WERI-Rb-1 (cell line): Measurements from ENCODE around the gene MYPOP.
"Not testable (repeated sequence)": the region's sequence is repeated elsewhere in the genome, so short reads cannot be mapped to it uniquely, and the experiment has no call there.

ENCODE experiments used
- DNase-seq: peaks from one replicate; pipeline ENCODE4 v3.0.0-alpha.2; 2020
- H3K27ac ChIP-seq: fragments of 250-450 bp; sonication (Bioruptor Pico); 2 replicates; pipeline ENCODE4 v1.5.1; 2020; ENCODE audit warnings: mild to moderate bottlenecking, moderate library complexity
- H3K27me3 ChIP-seq: fragments of 250-450 bp; sonication (Bioruptor Pico); 2 replicates; pipeline ENCODE4 v1.5.1; 2021; ENCODE audit warnings: mild to moderate bottlenecking, low read depth, moderate library complexity; ENCODE audit not compliant: insufficient read depth, severe bottlenecking
- H3K36me3 ChIP-seq: fragments of 250-450 bp; sonication (Bioruptor Pico); 2 replicates; pipeline ENCODE4 v1.5.1; 2020; ENCODE audit warnings: mild to moderate bottlenecking, moderate library complexity
- H3K4me3 ChIP-seq: 2 replicates; pipeline ENCODE4 v1.5.1; 2011; ENCODE audit warnings: low read depth, mild to moderate bottlenecking, control low read depth, low read length
- H3K9me3 ChIP-seq: fragments of 250-450 bp; sonication (Bioruptor Pico); 2 replicates; pipeline ENCODE4 v1.5.1; 2021; ENCODE audit warnings: mild to moderate bottlenecking, moderate library complexity; ENCODE audit not compliant: severe bottlenecking
- TF ChIP-seq, protein P1 (sequence below): IDR thresholded peaks from 2 replicates; pipeline ENCODE4 v1.5.1; 2011; ENCODE audit warnings: low read depth, mild to moderate bottlenecking, control low read depth, inconsistent platforms, low read length

MYPOP gene

DNA sequence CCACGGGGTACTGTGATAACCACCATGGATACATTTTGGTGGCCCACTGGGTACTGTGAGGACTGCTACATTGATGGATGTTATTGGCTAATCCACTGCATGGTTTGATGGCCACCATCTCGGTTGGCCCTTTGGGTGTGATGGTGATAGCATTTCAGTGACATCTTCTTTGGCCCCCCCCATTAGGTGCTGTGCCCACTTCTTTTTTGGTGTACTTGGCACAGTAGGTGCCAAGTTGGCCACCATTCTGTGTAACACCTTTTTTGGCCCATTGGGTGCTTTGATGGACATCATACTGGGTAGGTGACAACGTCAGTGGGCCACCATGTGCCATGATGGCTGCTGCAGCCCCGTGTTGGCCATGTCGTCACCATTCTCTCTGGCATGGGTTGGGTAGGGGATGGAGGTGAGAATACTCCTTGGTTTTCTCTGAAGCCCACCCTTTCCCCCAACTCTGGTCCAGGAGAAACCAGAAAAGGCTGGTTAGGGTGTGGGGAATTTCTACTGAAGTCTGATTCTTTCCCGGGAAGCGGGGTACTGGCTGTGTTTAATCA is 29.1 kb downstream of the MYPOP start:
- no peak overlapping the region for H3K4me3 ChIP-seq
- no peaks in the 10 kb centered on the region for H3K9me3 ChIP-seq
- no peaks in the 10 kb centered on the region for H3K27me3 ChIP-seq
- no peak overlapping the region; the same call in 1 of the 2 replicates for H3K27ac ChIP-seq
- TF ChIP-seq, protein P1, sequence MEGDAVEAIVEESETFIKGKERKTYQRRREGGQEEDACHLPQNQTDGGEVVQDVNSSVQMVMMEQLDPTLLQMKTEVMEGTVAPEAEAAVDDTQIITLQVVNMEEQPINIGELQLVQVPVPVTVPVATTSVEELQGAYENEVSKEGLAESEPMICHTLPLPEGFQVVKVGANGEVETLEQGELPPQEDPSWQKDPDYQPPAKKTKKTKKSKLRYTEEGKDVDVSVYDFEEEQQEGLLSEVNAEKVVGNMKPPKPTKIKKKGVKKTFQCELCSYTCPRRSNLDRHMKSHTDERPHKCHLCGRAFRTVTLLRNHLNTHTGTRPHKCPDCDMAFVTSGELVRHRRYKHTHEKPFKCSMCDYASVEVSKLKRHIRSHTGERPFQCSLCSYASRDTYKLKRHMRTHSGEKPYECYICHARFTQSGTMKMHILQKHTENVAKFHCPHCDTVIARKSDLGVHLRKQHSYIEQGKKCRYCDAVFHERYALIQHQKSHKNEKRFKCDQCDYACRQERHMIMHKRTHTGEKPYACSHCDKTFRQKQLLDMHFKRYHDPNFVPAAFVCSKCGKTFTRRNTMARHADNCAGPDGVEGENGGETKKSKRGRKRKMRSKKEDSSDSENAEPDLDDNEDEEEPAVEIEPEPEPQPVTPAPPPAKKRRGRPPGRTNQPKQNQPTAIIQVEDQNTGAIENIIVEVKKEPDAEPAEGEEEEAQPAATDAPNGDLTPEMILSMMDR: no peak
- no peak for DNase-seq
- no peaks in the 10 kb centered on the region; the same call in 1 of the 2 replicates for H3K36me3 ChIP-seq

DNA sequence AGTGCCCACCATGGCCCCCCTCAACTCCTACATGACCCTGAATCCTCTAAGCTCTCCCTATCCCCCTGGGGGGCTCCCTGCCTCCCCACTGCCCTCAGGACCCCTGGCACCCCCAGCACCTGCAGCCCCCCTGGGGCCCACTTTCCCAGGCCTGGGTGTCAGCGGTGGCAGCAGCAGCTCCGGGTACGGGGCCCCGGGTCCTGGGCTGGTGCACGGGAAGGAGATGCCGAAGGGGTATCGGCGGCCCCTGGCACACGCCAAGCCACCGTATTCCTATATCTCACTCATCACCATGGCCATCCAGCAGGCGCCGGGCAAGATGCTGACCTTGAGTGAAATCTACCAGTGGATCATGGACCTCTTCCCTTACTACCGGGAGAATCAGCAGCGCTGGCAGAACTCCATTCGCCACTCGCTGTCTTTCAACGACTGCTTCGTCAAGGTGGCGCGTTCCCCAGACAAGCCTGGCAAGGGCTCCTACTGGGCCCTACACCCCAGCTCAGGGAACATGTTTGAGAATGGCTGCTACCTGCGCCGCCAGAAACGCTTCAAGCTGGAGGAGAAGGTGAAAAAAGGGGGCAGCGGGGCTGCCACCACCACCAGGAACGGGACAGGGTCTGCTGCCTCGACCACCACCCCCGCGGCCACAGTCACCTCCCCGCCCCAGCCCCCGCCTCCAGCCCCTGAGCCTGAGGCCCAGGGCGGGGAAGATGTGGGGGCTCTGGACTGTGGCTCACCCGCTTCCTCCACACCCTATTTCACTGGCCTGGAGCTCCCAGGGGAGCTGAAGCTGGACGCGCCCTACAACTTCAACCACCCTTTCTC is 30.1 kb downstream of the MYPOP start:
- Histone ChIP-seq H3K4me3 (no peak overlapping the region), H3K36me3 (no peaks in the 10 kb centered on the region; the same call in 1 of the 2 replicates), H3K27ac (no peak overlapping the region), H3K27me3 (no peaks in the 10 kb centered on the region), H3K9me3 (no peaks in the 10 kb centered on the region)
- TF ChIP-seq, protein P1: no peak
- DNase-seq: no peak

DNA sequence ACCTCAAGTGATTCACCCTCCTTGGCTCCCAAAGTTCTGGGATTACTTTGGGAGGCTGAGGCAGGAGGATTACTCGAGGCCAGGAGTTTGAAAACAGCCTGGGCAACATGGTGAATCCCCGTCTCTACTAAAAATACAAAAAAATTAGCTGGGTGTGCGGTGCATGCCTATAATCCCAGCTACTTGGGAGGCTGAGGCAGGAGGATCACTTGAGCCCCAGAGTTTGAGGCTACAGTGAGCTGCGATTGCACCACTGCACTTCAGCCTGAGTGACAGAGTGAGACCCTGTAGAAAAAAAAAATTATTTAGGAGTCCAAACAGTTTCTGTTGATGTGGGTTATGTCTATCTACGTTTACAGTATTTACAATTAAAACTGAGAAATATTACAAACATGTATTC is 31.6 kb downstream of the MYPOP start:
- Histone ChIP-seq H3K9me3 (no peaks in the 10 kb centered on the region), H3K36me3 (no peaks in the 10 kb centered on the region; the same call in 1 of the 2 replicates), H3K4me3 (no peak overlapping the region), H3K27me3 (no peaks in the 10 kb centered on the region), H3K27ac (no peak overlapping the region)
- no peak for DNase-seq
- TF ChIP-seq, protein P1: no peak

DNA sequence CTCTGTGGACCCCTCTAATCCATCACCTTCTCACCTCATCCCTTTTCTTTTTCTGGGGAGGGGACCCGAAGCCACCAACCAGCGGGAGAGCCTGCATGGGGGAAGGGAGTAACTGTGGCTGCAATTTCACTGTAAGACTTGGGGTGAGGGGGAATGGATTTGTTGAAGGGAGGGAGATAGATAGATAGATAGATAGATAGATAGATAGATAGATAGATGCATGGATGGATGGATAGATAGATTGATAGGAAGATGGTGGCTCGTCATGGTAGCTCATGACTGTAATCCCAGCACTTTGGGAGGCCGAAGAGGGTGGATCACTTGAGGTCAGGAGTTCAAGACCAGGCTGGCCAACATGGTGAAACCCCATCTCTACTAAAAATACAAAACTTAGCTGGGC is 35.2 kb downstream of the MYPOP start:
- not testable (repeated sequence) for H3K36me3 ChIP-seq, H3K9me3 ChIP-seq, DNase-seq, H3K27ac ChIP-seq, H3K4me3 ChIP-seq, H3K27me3 ChIP-seq

DNA sequence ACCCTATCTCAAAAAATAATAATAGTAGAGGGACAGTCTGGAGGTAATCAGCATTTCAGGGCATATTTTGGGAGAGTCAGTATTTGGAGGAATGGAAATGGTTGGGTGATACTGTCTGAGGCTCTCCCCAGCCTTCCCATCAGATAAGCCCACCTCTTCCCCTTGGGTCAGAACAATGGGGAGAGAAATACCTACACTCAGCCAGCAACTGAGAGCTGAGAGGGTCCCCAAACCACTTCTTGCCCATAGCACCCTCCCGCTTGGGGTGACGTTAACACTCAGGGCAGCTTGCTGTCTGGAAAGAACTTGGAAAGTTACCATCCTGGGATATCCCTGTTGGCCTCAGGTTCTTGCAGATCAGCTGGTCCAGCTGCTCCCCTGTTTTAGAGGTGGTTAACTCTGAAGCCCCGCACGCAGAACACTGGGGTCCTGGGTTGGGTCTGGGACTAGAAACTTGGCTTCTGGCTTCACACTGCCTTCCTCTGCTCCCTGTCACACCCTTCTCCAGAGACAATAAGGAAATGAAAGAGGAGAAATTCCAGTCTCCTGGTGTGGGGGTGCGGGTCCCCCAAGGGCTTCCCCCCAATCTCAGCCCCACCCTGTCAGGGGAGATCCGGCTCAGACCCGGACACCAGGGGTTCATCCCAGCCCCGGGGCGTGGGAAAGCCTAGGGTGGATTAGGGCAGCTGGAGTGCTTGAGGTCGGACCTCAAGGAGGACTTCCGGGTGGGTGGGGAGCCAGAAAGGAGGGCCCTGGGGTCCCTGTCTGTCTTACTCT is 35.8 kb downstream of the MYPOP start:
- no peak overlapping the region for H3K27ac ChIP-seq
- H3K9me3 ChIP-seq: no peaks in the 10 kb centered on the region
- no peak for DNase-seq
- no peaks in the 10 kb centered on the region for H3K36me3 ChIP-seq
- no peak overlapping the region for H3K4me3 ChIP-seq
- H3K27me3 ChIP-seq: no peaks in the 10 kb centered on the region
- TF ChIP-seq, protein P1: no peak
